Measurements from ENCODE around the gene NSMF. TPM values are rescaled to one million over a fixed set of nuclear protein-coding genes. Genes with fewer than 3 reads are reported as not detected.
A peak's percentile ranks its signal among the peaks of the same experiment; 100 is the strongest.

Gene NSMF
- total and polyA plus RNA-seq, 8 donors = 11.7 to 84.9 (median 41.6) TPM

GRCh38 chr9:137475666-137476065 lies 16.5 kb upstream of the NSMF start:
- peaks cover 0 to 37% (median 25%) of the 10 kb centered on the region in 4 donors for H3K36me3 ChIP-seq
- H3K9me3 ChIP-seq = peaks cover 0 to 22% (median 16%) of the 10 kb centered on the region in 4 donors
- 80 to 92% (median 87%) methylated on average over 3 of the region's 3 CpGs for WGBS, 5 donors
- DNase-seq = no peak
- intact Hi-C loops (cut with DNase I; ENCODE audit: low total_unique reads) = no loop called here
- no peak overlapping the region for H3K27ac ChIP-seq
- TF ChIP-seq POLR2A (IDR thresholded peaks at IDR 0.05) (no peak), POLR2AphosphoS5 (IDR thresholded peaks at IDR 0.05) (no peak), EP300 (IDR thresholded peaks at IDR 0.05) (no peak), CTCF (IDR thresholded peaks at IDR 0.05) (no peak)
- no peaks in the 10 kb centered on the region for H3K4me1 ChIP-seq
- no peak overlapping the region for H3K4me3 ChIP-seq
- H3K27me3 ChIP-seq = no peaks in the 10 kb centered on the region

- no peak for TF ChIP-seq CTCF (IDR thresholded peaks at IDR 0.05)
- TF ChIP-seq POLR2AphosphoS5 (IDR thresholded peaks at IDR 0.05) = no peak
- TF ChIP-seq POLR2A (IDR thresholded peaks at IDR 0.05) = no peak
- no peak for TF ChIP-seq EP300 (IDR thresholded peaks at IDR 0.05)
- intact Hi-C loops (cut with DNase I; ENCODE audit: low total_unique reads) = no loop called here
- peaks cover 0 to 22% (median 16%) of the 10 kb centered on the region in 4 donors for H3K9me3 ChIP-seq
- no peak overlapping the region for H3K4me3 ChIP-seq
- 94 to 97% (median 95%) methylated on average over 18 of the region's 18 CpGs for WGBS, 5 donors
- H3K27me3 ChIP-seq = no peaks in the 10 kb centered on the region
- no peaks in the 10 kb centered on the region for H3K4me1 ChIP-seq
- DNase-seq = no peak
- H3K36me3 ChIP-seq = peaks cover 0 to 25% (median 15%) of the 10 kb centered on the region in 4 donors
- no peak overlapping the region for H3K27ac ChIP-seq
These were observed 15.1 kb upstream of the NSMF start for GRCh38 chr9:137474271-137474670.

DNA sequence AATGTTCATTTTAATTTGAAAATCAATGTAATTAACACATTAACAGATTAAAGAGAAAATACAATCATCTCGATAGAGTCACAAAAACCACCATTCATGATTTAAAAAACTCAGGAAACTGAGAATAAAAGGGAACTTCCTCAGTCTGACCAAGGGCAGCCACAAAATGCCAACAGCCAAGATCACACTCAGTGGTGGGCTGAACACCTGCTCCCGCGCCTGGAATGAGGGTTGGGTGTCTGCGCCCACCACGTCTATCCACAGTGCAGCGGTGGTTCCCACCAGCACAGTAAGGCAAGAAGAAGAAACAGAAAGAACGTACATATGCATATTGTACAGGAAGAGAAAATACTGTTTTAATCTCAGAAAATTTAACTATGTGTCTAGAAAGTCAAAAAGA lies 11.7 kb upstream of the NSMF start:
- intact Hi-C loops (cut with DNase I; ENCODE audit: low total_unique reads) = no loop called here
- DNase-seq = peak in 1 of 2 donors; percentile 5
- TF ChIP-seq CTCF (IDR thresholded peaks at IDR 0.05) (no peak), POLR2AphosphoS5 (IDR thresholded peaks at IDR 0.05) (no peak), POLR2A (IDR thresholded peaks at IDR 0.05) (no peak), EP300 (IDR thresholded peaks at IDR 0.05) (no peak)
- Histone ChIP-seq H3K4me1 (no peaks in the 10 kb centered on the region), H3K27me3 (no peaks in the 10 kb centered on the region), H3K27ac (no peak overlapping the region), H3K9me3 (peaks cover 0 to 9% (median 7%) of the 10 kb centered on the region in 4 donors), H3K36me3 (peaks cover 0 to 6% (median 5%) of the 10 kb centered on the region in 4 donors), H3K4me3 (no peak overlapping the region)
- 72 to 84% (median 77%) methylated on average over 7 of the region's 7 CpGs for WGBS, 5 donors

DNA sequence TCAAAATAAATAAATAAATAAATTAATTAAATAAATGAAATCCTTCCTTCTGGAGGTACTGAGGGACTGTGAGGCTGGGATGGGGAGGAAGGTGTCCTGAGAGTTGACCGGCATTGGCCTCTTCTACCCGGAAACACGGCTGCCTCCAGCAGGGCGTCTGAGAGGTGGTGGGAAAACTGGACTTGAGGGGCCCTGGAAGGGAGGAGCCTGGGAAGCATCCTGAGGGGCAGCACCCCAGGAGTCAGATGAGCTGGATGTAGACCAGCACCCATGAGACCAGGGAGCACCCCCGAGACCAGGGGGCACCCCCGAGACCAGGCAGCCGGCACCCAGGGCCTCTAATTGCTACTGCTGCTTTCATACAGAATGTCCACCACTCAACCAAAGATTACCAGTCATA lies 8.8 kb upstream of the NSMF start:
- no peak for TF ChIP-seq POLR2AphosphoS5 (IDR thresholded peaks at IDR 0.05)
- no peak for TF ChIP-seq POLR2A (IDR thresholded peaks at IDR 0.05)
- TF ChIP-seq CTCF (IDR thresholded peaks at IDR 0.05) = no peak
- no peak for TF ChIP-seq EP300 (IDR thresholded peaks at IDR 0.05)
- intact Hi-C loops (cut with DNase I; ENCODE audit: low total_unique reads) = no loop called here
- H3K4me1 ChIP-seq = no peaks in the 10 kb centered on the region

More for the DNA sequence above, 8.8 kb upstream of the NSMF start:
- Histone ChIP-seq H3K36me3 (peaks cover 0 to 12% (median 8%) of the 10 kb centered on the region in 4 donors), H3K4me3 (no peak overlapping the region), H3K9me3 (no peaks in the 10 kb centered on the region), H3K27me3 (no peaks in the 10 kb centered on the region), H3K27ac (no peak overlapping the region)
- no peak for DNase-seq
- 91 to 99% (median 97%) methylated on average over 6 to 7 of the region's 7 CpGs for WGBS, 5 donors

Measured in stomach (tissue), 9 donors.